SK-N-SH treated with all-trans-retinoic acid at 6 μM for 48 hours (cell line): ENCODE measurements around the gene SORCS2.

ENCODE experiments used
- ATAC-seq: fragments of 200-7000 bp; cut with Tn5 transposase; 3 replicates; pipeline ENCODE4 v1.9.1; 2020; ENCODE audit warnings: mild to moderate bottlenecking, moderate library complexity
- ARNTL ChIP-seq: fragments of 450-650 bp; formaldehyde crosslinking; IDR thresholded peaks from 2 replicates; pipeline ENCODE4 v1.5.0; 2020; ENCODE audit warnings: low read depth, mild to moderate bottlenecking, moderate library complexity, borderline replicate concordance
- BACH2 ChIP-seq: fragments of 250-450 bp; sonication (Bioruptor Pico); IDR thresholded peaks from 2 replicates; pipeline ENCODE4 v1.9.0; 2021; ENCODE audit warnings: mild to moderate bottlenecking, borderline replicate concordance
- CREB5 ChIP-seq: fragments of 250-450 bp; sonication (Bioruptor Pico); IDR thresholded peaks from 2 replicates; pipeline ENCODE4 v1.5.1; 2020; ENCODE audit warnings: low read depth, mild to moderate bottlenecking, moderate library complexity
- CSDC2 ChIP-seq: fragments of 250-450 bp; sonication (Bioruptor Pico); IDR thresholded peaks from 2 replicates; pipeline ENCODE4 v1.5.0; 2020; ENCODE audit warnings: mild to moderate bottlenecking, moderate library complexity
- ESRRG ChIP-seq: fragments of 250-450 bp; sonication (Bioruptor Pico); IDR thresholded peaks from 2 replicates; pipeline ENCODE4 v1.6.1; 2021; ENCODE audit warnings: mild to moderate bottlenecking
- GLIS3 ChIP-seq: fragments of 250-450 bp; sonication (Bioruptor Pico); IDR thresholded peaks from 2 replicates; pipeline ENCODE4 v1.5.0; 2020; ENCODE audit warnings: mild to moderate bottlenecking, moderate library complexity
- OSR1 ChIP-seq: fragments of 250-450 bp; sonication (Bioruptor Pico); IDR thresholded peaks from 2 replicates; pipeline ENCODE4 v1.8.0; 2022; ENCODE audit warnings: moderate library complexity, mild to moderate bottlenecking, inconsistent platforms
- PATZ1 ChIP-seq: fragments of 250-450 bp; sonication (Bioruptor Pico); IDR thresholded peaks from 2 replicates; pipeline ENCODE4 v1.8.0; 2020; ENCODE audit warnings: mild to moderate bottlenecking, moderate library complexity, borderline replicate concordance
- POU6F1 ChIP-seq: fragments of 250-450 bp; sonication (Bioruptor Pico); IDR thresholded peaks from 2 replicates; pipeline ENCODE4 v1.8.0; 2021; ENCODE audit warnings: low read depth, mild to moderate bottlenecking, moderate library complexity, borderline replicate concordance
- PPARA ChIP-seq: fragments of 250-450 bp; sonication (Bioruptor Pico); IDR thresholded peaks from 2 replicates; pipeline ENCODE4 v1.5.0; 2020; ENCODE audit warnings: mild to moderate bottlenecking, borderline replicate concordance
- RARB ChIP-seq: fragments of 250-450 bp; sonication (Bioruptor Pico); IDR thresholded peaks from 2 replicates; pipeline ENCODE4 v1.8.0; 2021; ENCODE audit warnings: mild to moderate bottlenecking, moderate library complexity
- SNAI2 ChIP-seq: fragments of 250-450 bp; sonication (Bioruptor Pico); IDR thresholded peaks from 2 replicates; pipeline ENCODE4 v1.5.0; 2020; ENCODE audit warnings: mild to moderate bottlenecking, moderate library complexity
- TCF4 ChIP-seq: fragments of 250-450 bp; sonication (Bioruptor Pico); IDR thresholded peaks from 2 replicates; pipeline ENCODE4 v1.8.0; 2021; ENCODE audit warnings: mild to moderate bottlenecking, moderate library complexity, borderline replicate concordance
- TOX ChIP-seq: fragments of 250-450 bp; sonication (Bioruptor Pico); IDR thresholded peaks from 2 replicates; pipeline ENCODE4 v1.8.0; 2021; ENCODE audit warnings: mild to moderate bottlenecking, moderate library complexity, borderline replicate concordance
- TSHZ2 ChIP-seq: fragments of 250-450 bp; sonication (Bioruptor Pico); IDR thresholded peaks from 2 replicates; pipeline ENCODE4 v1.5.0; 2020; ENCODE audit warnings: mild to moderate bottlenecking, moderate library complexity
- ZFP3 ChIP-seq: fragments of 250-450 bp; sonication (Bioruptor Pico); IDR thresholded peaks from 2 replicates; pipeline ENCODE4 v1.5.0; 2020; ENCODE audit warnings: mild to moderate bottlenecking, moderate library complexity
- ZFP30 ChIP-seq: fragments of 450-650 bp; formaldehyde crosslinking; IDR thresholded peaks from 2 replicates; pipeline ENCODE4 v1.5.0; 2022; ENCODE audit warnings: mild to moderate bottlenecking, moderate library complexity
- ZNF565 ChIP-seq: fragments of 450-650 bp; formaldehyde crosslinking; conservative IDR thresholded peaks from 2 replicates; pipeline ENCODE4 v1.5.0; 2020; ENCODE audit warnings: low read depth, mild to moderate bottlenecking, moderate library complexity
- ZNF70 ChIP-seq: fragments of 450-650 bp; formaldehyde crosslinking; IDR thresholded peaks from 2 replicates; pipeline ENCODE4 v1.5.0; 2020; ENCODE audit warnings: mild to moderate bottlenecking, moderate library complexity
- ZNF8 ChIP-seq: fragments of 450-650 bp; formaldehyde crosslinking; IDR thresholded peaks from 2 replicates; pipeline ENCODE4 v1.5.0; 2020; ENCODE audit warnings: mild to moderate bottlenecking, moderate library complexity

The SORCS2 gene

GRCh38 chr4:7239101-7239820, 46.9 kb downstream of the SORCS2 start:
- no peak for ATAC-seq
- TF ChIP-seq PPARA, result no peak
- TF ChIP-seq PATZ1 (CRISPR knock-in tag), result no peak
- no peak for TF ChIP-seq OSR1 (CRISPR knock-in tag)
- no peak for TF ChIP-seq POU6F1 (CRISPR knock-in tag)
- no peak for TF ChIP-seq ZNF8 (CRISPR knock-in tag)
- TF ChIP-seq TSHZ2 (CRISPR knock-in tag), result no peak
- no peak for TF ChIP-seq ZNF565 (CRISPR knock-in tag)
- no peak for TF ChIP-seq BACH2 (CRISPR knock-in tag)
- TF ChIP-seq RARB (CRISPR knock-in tag), result no peak
- no peak for TF ChIP-seq ARNTL
- no peak for TF ChIP-seq ZFP30
- TF ChIP-seq GLIS3 (CRISPR knock-in tag), result no peak
- no peak for TF ChIP-seq ESRRG
- no peak for TF ChIP-seq TCF4 (CRISPR knock-in tag)
- no peak for TF ChIP-seq ZFP3 (CRISPR knock-in tag)
- no peak for TF ChIP-seq CSDC2 (CRISPR knock-in tag)
- no peak for TF ChIP-seq CREB5 (CRISPR knock-in tag)
- no peak for TF ChIP-seq ZNF70

- TF ChIP-seq ESRRG (no peak), SNAI2 (no peak), CREB5 (CRISPR knock-in tag) (no peak), GLIS3 (CRISPR knock-in tag) (no peak), OSR1 (CRISPR knock-in tag) (no peak), TOX (CRISPR knock-in tag) (no peak), PATZ1 (CRISPR knock-in tag) (no peak), TCF4 (CRISPR knock-in tag) (no peak), ZFP3 (CRISPR knock-in tag) (no peak), CSDC2 (CRISPR knock-in tag) (no peak), ZNF565 (CRISPR knock-in tag) (no peak), ZFP30 (no peak), RARB (CRISPR knock-in tag) (no peak)
- no peak for ATAC-seq
Observed at GRCh38 chr4:7239844-7240243, 47.5 kb downstream of the SORCS2 start.
